ENCODE results near the gene RAB4A.

DNA sequence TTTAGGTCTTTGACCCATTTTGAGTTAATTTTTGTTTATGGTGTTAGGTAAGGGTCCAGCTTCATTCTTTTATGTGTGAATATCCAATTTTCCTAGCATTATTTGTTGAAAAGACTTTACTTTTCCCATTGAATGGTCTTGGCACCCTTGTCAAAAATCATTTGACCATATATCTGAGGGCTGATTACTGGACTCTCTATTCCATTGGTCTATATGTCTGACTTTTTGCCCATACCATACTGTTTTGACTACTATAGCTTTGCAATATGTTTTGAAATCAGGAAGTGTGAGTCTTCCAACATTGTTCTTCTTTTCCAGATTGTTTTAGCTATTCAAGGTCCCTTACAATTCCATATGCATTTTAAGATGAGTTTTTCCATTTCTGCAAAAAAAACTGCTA lies 83.3 kb downstream of the RAB4A start:
- no peak for TF ChIP-seq CTCF (IDR thresholded peaks at IDR 0.05; ENCODE audit: low read depth, low read length)
- no peak for TF ChIP-seq POLR2A (IDR thresholded peaks at IDR 0.05; ENCODE audit: extremely low read depth, insufficient read length)
- TF ChIP-seq MAX (IDR thresholded peaks at IDR 0.05; ENCODE audit: low read depth, low read length): no peak
- no peak for TF ChIP-seq MYC (IDR thresholded peaks at IDR 0.05; ENCODE audit: low read depth, low read length)
